Stimulated activated memory B cell treated with anti-CD40 and anti-IgM and Interleukin-4, amounts not matched to agents 10 μg/mL and 1 μg/mL and 100 μg/mL, for 72 hours (primary cell): Measurements from ENCODE around the gene MFGE8.

Source experiments
- ATAC-seq: fragments of 150-1000 bp; cut with Tn5 transposase; 2 replicates; pipeline ENCODE4 v1.10.0; 2021
- H3K27ac Mint-ChIP-seq: one replicate; pipeline ENCODE4 v1.8.0; 2022; ENCODE audit warnings: mild to moderate bottlenecking, mixed read lengths
- H3K27me3 Mint-ChIP-seq: one replicate; pipeline ENCODE4 v1.8.0; 2022; ENCODE audit warnings: mixed read lengths
- H3K36me3 Mint-ChIP-seq: one replicate; pipeline ENCODE4 v1.8.0; 2022; ENCODE audit warnings: mixed read lengths
- H3K4me1 Mint-ChIP-seq: one replicate; pipeline ENCODE4 v1.8.0; 2022; ENCODE audit warnings: mixed read lengths
- H3K4me3 Mint-ChIP-seq: one replicate; pipeline ENCODE4 v1.8.0; 2022; ENCODE audit warnings: mild to moderate bottlenecking, moderate library complexity, mixed read lengths
- H3K9me3 Mint-ChIP-seq: one replicate; pipeline ENCODE4 v1.8.0; 2022; ENCODE audit warnings: mixed read lengths

MFGE8 gene

DNA sequence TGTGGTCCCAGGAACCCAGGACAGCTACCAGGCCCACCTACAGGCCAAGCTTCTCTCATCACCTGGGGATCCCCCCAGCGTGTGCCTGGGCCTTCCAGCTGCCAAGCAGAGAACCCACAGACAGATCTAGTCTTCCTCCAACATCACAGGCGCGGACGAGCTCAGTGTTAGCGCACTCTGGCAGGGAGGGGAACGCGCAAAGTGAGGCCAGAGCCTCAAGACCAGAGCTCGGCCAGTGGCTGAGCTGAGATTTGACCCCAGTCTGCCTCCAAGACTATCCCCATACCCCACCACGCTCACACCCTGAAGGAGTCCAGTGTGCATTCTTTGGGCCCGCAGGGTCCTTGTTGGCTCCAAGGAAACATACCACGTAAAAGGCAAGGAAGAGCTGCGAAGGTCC lies 5.1 kb downstream of the MFGE8 start:
- ATAC-seq = no peak
- H3K9me3 Mint-ChIP-seq = no peaks in the 10 kb centered on the region
- H3K4me1 Mint-ChIP-seq = peaks cover 24% of the 10 kb centered on the region
- no peaks in the 10 kb centered on the region for H3K36me3 Mint-ChIP-seq
- H3K4me3 Mint-ChIP-seq = no peak overlapping the region
- peaks cover 11% of the 10 kb centered on the region for H3K27me3 Mint-ChIP-seq
- no peak overlapping the region for H3K27ac Mint-ChIP-seq

DNA sequence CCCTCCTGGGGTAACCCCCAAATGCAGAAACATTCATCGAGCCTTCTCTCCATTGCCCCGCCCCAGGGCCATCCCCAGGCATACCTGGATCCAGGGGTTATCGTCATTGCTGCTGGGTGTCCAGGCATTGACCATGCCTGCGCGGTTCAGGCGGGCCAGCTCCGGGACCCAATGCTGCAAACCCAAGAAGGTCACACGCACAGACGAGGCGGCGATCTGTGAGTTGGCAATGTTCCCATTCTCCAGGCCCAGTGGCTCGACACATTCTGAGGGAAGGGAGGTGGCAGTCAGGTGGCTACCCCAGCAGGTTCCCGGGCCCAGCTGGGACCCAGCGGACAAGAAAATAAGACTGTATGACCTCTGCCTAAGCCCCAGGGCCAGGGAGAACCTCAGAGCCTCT lies 6.1 kb downstream of the MFGE8 start:
- H3K27me3 Mint-ChIP-seq = peaks cover 5% of the 10 kb centered on the region
- H3K4me1 Mint-ChIP-seq = peaks cover 17% of the 10 kb centered on the region
- H3K9me3 Mint-ChIP-seq = no peaks in the 10 kb centered on the region
- H3K4me3 Mint-ChIP-seq = no peak overlapping the region
- no peak overlapping the region for H3K27ac Mint-ChIP-seq
- no peaks in the 10 kb centered on the region for H3K36me3 Mint-ChIP-seq
- ATAC-seq = no peak

DNA sequence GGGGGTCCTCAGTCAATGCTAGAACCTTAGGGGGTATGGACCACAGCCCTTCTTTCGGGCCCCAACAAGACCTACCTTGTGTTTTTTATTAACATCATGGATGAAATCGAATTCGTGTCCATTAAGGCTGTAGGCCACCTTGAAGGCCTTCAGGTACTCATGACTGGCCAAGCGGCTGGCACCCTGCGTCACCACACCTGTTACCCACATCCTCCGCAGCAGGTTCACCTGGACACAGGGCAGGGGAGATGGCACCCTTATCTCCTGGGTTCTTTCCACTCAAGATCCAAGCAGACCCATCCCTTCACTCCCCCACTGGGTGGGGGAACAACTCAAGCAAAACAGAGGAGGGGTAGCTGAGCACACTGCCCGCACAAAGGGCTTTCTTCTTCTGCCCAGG lies 6.6 kb downstream of the MFGE8 start:
- Mint-ChIP-seq H3K4me1 (peaks cover 14% of the 10 kb centered on the region), H3K27me3 (no peaks in the 10 kb centered on the region)

DNA sequence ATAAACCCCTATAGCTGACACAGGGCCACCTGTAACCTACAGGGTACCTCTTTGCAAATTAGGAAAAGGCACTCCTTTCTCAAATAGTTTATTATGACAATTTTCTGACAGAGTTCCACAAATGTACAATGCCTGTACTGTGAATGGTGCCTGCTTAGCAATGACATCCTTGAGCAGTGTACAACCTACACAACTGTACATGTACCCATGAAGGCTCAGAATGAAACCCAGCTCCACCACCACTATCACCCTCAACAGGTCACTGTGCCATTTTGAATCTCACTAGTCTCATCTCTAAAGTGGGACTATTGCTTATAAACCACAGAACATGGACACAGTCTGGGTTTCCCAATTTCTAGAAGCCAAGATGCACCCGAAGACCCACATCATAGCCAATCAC lies 7.0 kb downstream of the MFGE8 start:
- H3K36me3 Mint-ChIP-seq = no peaks in the 10 kb centered on the region
- no peak overlapping the region for H3K4me3 Mint-ChIP-seq
- H3K4me1 Mint-ChIP-seq = peaks cover 14% of the 10 kb centered on the region
- H3K9me3 Mint-ChIP-seq = no peaks in the 10 kb centered on the region
- H3K27ac Mint-ChIP-seq = no peak overlapping the region
- H3K27me3 Mint-ChIP-seq = no peaks in the 10 kb centered on the region
- no peak for ATAC-seq

More for the DNA sequence above, 6.6 kb downstream of the MFGE8 start:
- H3K4me3 Mint-ChIP-seq = no peak overlapping the region
- no peak for ATAC-seq
- no peak overlapping the region for H3K27ac Mint-ChIP-seq
- no peaks in the 10 kb centered on the region for H3K36me3 Mint-ChIP-seq
- no peaks in the 10 kb centered on the region for H3K9me3 Mint-ChIP-seq

DNA sequence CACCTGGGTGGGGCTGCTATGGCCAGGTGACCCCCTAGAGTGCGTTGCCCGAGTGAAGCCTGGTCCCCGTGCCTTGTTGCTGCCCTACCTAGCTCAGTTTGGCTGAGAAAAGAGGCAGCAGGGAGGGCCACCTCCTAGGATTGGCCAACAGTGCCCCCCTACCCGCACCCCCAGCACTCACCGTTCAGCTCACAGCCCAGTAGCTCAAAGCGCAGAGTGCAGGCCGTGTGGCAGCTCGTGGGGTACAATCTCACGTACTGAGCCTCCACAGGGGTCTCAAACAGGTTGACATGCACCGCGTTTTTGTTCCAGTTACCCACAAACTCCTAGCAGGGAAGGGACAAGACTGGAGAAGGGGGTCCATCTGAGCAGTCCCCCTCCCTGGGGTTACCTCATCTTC lies 7.6 kb downstream of the MFGE8 start:
- H3K27ac Mint-ChIP-seq = no peak overlapping the region
- H3K4me3 Mint-ChIP-seq = no peak overlapping the region
- H3K27me3 Mint-ChIP-seq = no peaks in the 10 kb centered on the region
- H3K36me3 Mint-ChIP-seq = no peaks in the 10 kb centered on the region
- H3K9me3 Mint-ChIP-seq = no peaks in the 10 kb centered on the region
- H3K4me1 Mint-ChIP-seq = peaks cover 14% of the 10 kb centered on the region
- ATAC-seq = no peak

DNA sequence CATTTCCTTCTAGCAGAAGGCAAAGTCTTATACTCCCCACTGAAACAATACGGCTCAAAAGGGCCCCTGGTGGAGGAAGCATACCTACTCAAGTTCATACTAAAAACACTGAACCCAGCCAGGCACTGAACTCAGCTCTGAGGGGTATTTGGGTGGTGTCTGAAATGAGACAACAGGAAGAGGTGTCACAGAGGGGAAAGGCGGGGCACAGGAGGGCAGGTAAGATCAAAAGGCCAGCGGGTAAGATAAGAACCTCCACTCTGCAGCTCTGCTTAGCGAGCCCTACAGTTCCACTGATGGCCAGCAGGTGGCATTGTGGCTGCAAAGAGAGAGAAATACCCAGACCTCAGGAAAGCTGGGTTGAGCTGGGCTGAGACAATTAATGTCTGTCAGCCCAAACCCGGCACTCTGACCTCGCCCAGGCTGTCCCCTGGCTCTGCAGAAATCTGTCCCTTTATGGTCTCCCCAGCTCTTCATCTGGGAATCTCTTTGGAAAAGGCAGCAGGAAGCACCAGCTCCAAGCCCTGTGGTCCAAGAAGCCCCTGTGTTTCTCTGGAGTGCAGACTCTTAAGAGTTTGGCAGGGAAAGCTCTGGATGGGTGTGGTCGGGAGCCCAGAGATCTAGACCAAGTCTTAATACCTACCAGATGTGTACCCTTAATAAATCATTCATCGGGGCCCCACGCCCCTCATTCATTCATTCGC lies 8.4 kb downstream of the MFGE8 start:
- peak; percentile 81 for ATAC-seq
- Mint-ChIP-seq H3K27me3 (no peaks in the 10 kb centered on the region), H3K4me1 (peaks cover 10% of the 10 kb centered on the region), H3K4me3 (no peak overlapping the region), H3K36me3 (no peaks in the 10 kb centered on the region), H3K9me3 (no peaks in the 10 kb centered on the region), H3K27ac (no peak overlapping the region)

DNA sequence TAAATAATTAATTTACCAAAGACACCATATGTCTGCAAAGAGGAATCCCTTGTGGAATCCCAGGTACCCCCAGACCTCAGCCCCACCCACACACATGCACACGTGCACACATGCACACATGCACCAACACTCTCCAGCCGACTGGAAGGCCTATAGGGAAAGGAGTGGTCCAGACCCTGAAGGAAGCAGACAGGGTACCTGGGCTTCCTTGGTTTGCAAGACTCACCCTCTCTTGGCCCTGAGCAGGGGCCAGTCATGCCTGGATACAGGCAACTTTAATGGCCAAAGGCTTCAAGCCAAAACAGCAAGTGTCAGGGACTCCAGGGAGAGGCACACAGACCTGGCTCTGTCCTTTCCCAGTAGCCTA lies 8.9 kb downstream of the MFGE8 start:
- peaks cover 10% of the 10 kb centered on the region for H3K4me1 Mint-ChIP-seq
- ATAC-seq = no peak
- no peak overlapping the region for H3K27ac Mint-ChIP-seq
- H3K4me3 Mint-ChIP-seq = no peak overlapping the region
- H3K27me3 Mint-ChIP-seq = no peaks in the 10 kb centered on the region
- no peaks in the 10 kb centered on the region for H3K9me3 Mint-ChIP-seq
- H3K36me3 Mint-ChIP-seq = no peaks in the 10 kb centered on the region

DNA sequence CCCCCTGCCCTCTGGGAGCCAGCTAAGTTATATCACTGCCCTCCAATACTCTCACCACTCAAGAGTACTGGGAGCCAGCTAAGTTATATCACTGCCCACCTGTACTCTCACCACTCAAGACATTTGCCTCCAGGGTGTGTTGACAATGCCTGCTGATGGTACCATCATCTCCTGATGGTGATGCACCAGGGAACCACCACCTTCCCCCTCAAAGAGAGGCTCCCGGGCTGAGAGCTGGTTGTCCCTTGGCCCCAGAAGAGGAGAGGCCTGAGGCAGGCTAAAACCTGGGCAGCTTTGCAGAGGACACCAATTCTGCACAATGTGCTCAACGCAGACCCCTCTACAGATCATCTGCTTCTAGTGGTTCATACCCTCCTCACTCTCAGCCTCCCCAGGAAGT lies 10.3 kb downstream of the MFGE8 start:
- H3K9me3 Mint-ChIP-seq = no peaks in the 10 kb centered on the region
- no peaks in the 10 kb centered on the region for H3K36me3 Mint-ChIP-seq
- H3K4me1 Mint-ChIP-seq = peaks cover 10% of the 10 kb centered on the region
- ATAC-seq = no peak
- H3K4me3 Mint-ChIP-seq = no peak overlapping the region
- peaks cover under 1% of the 10 kb centered on the region for H3K27me3 Mint-ChIP-seq
- H3K27ac Mint-ChIP-seq = no peak overlapping the region

DNA sequence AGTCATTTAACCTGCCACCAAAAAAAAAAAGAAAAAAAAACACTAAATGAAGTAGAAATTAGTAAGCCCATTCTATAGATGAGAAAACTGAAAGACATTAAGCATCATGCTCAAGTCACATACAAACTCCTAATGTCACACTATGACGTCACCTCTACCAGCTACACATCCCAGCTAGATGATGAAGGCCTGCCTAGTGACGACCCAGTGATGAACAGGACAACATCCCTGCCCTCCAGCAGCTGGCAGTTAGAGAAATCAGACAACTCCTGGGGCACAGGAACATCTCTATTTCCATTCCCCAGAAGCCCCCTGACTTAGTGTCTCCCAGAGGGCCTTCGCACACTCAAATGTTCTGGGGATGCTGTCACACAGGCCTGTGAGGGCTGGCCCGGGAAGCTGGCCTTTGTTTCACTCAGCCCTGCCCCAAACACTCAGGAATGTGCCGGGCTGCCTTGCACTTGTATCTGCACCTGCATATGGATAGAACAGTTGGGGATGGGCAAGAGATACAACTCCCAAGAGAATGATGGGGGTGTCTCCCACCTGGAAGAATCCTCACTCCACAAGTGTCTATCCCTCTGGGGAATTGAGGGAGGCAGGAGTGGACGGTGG lies 10.9 kb downstream of the MFGE8 start:
- Mint-ChIP-seq H3K27me3 (peaks cover 5% of the 10 kb centered on the region), H3K4me3 (no peak overlapping the region), H3K4me1 (peaks cover 10% of the 10 kb centered on the region), H3K9me3 (no peaks in the 10 kb centered on the region), H3K27ac (no peak overlapping the region), H3K36me3 (no peaks in the 10 kb centered on the region)
- ATAC-seq = no peak

DNA sequence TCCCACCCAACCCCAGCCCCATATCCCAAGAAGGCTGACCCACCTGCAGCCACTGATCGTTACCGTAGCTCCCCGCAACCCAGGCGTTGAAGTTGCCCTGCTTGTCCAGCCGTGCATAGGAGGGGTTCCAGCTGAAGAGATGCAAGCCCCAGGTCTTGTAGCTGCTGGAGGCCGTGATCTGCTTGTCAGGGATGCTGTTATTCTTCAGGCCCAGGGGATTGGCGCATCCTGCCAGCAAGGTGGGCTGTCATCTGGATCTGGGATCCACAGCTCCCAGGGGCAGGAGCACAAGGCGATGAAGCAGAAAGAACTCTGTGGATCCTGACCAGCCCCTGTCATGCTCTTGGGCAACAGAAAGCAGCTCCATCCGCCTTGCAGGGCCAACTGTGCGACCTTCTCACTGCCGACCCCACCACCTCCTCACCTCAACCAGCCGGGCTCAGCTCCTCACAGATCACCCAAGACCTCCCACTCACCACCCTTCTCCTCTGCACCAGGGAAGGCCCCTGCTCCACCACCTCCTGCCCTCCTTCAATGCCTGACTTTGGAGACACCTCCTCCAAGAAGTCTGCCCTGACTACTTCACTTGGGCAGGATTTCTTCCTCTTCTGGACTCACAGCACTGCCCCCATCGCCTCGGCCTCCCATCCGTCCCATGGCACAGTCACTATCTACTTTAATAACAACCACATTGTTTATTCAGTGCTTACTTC lies 11.5 kb downstream of the MFGE8 start:
- no peak for ATAC-seq
- no peaks in the 10 kb centered on the region for H3K9me3 Mint-ChIP-seq
- peaks cover 12% of the 10 kb centered on the region for H3K27me3 Mint-ChIP-seq
- no peaks in the 10 kb centered on the region for H3K36me3 Mint-ChIP-seq
- no peak overlapping the region for H3K27ac Mint-ChIP-seq
- H3K4me3 Mint-ChIP-seq = no peak overlapping the region
- peaks cover 14% of the 10 kb centered on the region for H3K4me1 Mint-ChIP-seq

DNA sequence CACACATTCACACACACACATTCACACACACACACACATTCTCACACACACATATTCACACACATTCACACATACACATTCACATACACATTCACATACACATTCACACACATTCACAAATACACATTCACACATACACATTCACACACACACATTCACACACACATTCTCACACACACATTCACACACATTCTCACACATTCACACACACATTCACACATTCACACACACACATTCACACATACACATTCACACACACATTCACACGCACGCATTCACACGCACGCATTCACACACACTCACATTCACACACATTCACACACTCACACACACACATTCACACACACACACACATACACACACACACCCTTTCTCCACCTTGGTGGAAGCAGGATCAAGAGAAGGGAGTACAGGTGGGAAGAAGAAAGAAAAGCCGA lies 12.2 kb downstream of the MFGE8 start:
- no peak for ATAC-seq
- no peaks in the 10 kb centered on the region for H3K36me3 Mint-ChIP-seq
- no peaks in the 10 kb centered on the region for H3K9me3 Mint-ChIP-seq
- H3K27me3 Mint-ChIP-seq = peaks cover 16% of the 10 kb centered on the region
- H3K4me1 Mint-ChIP-seq = peaks cover 17% of the 10 kb centered on the region
- H3K4me3 Mint-ChIP-seq = no peak overlapping the region
- H3K27ac Mint-ChIP-seq = no peak overlapping the region

DNA sequence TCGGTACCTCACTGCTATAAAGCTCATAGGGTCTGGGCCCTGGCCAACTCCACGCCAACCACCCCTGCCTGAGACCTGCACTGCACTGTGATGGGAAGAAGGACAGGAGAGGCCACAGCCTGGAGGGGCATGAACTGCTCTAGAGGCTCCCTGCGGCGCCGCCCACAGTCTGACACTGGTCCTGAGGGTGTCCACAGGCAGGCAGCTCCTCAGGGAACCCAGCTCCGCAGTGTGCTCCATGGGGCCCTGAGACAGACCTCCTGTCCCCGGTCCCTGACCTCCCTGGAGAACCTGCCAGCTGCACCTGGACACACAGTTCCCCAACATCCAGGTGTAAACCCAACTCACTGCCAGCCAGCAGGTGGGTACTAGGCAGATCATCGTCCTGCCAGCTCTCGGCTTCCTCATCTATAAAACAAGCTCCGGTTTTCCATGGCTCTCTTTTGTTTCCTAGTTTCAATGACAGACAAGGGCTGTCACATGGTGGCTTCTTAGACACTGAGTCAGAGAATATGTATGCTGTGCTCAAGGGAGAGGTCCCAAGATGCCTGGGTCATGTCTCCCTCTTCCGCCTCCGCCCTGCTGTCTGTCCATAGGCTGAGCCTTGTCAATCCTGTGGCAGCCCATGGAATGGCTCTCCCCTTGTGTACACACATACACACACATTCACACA lies 12.7 kb downstream of the MFGE8 start:
- Mint-ChIP-seq H3K27ac (no peak overlapping the region), H3K4me3 (no peak overlapping the region), H3K27me3 (peaks cover 21% of the 10 kb centered on the region), H3K36me3 (no peaks in the 10 kb centered on the region), H3K4me1 (peaks cover 21% of the 10 kb centered on the region), H3K9me3 (no peaks in the 10 kb centered on the region)
- ATAC-seq = no peak

DNA sequence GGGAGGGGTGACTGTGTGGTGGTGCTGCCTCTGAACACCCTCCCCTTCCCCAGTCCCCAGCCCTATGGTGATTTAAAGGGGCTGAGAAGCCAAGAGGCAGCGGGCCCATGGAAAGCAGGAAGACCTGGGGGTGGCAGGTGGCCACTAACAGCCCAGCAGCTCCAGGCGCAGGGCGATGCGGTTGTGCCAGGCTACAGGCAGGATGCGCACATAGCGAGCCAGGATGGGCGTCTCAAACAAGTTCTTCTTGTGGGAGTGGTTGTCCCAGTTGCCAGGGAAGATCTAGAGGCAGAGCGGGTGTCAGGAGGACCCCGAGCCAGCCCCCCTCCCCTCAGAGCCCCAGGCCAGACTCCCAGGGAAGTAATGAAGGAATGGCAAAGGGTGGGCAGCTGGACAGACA lies 13.9 kb downstream of the MFGE8 start:
- no peaks in the 10 kb centered on the region for H3K36me3 Mint-ChIP-seq
- H3K9me3 Mint-ChIP-seq = no peaks in the 10 kb centered on the region
- peaks cover 27% of the 10 kb centered on the region for H3K27me3 Mint-ChIP-seq
- ATAC-seq = no peak
- H3K4me1 Mint-ChIP-seq = peaks cover 18% of the 10 kb centered on the region
- no peak overlapping the region for H3K27ac Mint-ChIP-seq
- H3K4me3 Mint-ChIP-seq = no peak overlapping the region

DNA sequence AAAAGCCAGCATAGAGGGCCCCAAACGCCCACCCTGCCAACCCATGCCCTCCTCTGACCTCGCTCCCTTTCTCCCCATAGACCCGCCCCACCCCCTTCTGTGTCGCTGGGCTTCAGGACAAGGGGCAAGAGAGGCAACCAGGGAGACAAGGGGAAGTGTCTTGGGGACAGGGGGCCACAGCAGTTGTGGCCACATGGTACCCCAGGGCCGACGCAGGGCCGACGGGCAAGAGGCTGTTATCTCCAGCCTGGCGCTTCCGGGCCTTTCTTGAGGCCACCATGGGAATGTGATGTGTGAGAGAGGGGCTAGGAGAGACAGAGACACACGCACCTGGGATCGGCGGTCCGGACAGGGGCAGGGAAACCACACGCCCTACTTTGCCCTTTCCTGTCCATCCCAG lies 14.4 kb downstream of the MFGE8 start:
- H3K36me3 Mint-ChIP-seq = no peaks in the 10 kb centered on the region
- H3K27ac Mint-ChIP-seq = no peak overlapping the region
- no peaks in the 10 kb centered on the region for H3K9me3 Mint-ChIP-seq
- no peak overlapping the region for H3K4me3 Mint-ChIP-seq
- peaks cover 19% of the 10 kb centered on the region for H3K4me1 Mint-ChIP-seq
- peaks cover 32% of the 10 kb centered on the region for H3K27me3 Mint-ChIP-seq
- ATAC-seq = no peak

DNA sequence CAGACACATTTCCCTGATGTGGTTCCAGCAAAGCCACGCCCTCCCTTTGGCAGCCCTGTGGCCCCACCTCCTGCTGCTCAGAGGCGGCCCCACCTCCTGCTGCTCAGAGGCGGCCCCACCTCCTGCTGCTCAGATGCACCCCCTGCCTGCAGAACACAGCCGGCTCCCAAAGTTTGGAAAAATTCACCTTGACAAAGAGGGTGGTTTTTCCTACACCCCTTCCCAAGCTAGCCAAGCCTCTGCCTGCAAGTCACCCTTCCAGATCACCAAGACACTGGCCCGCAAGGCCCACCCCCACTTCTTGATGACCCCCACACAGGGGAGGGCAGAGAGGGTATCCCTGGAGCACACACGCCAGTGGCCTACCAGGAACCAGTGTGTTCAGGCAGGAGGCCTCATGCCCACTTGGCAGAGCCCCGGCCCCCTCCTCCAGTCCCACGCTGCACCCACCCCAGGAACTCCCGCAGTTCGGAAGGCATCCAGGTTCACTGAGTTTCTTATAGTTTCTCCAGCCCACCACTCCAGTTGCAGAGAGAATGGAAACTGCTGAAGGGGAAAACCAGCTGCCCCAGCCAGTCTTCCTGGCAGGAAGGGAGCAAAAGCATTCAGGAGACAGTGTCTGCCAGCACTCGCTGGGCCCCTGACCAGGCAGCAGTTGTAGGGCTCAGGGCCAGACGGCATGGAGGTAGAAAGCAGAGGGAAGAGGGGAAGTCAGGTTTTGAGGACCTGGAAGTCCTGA lies 15.6 kb downstream of the MFGE8 start:
- Mint-ChIP-seq H3K36me3 (no peaks in the 10 kb centered on the region), H3K27ac (no peak overlapping the region), H3K27me3 (peaks cover 41% of the 10 kb centered on the region), H3K9me3 (no peaks in the 10 kb centered on the region), H3K4me1 (peaks cover 19% of the 10 kb centered on the region), H3K4me3 (no peak overlapping the region)
- ATAC-seq = peak; percentile 49
